ENCODE measurements around the gene FGL2.

- TF ChIP-seq CTCF (conservative IDR thresholded peaks at IDR 0.05; ENCODE audit: low read depth in 2 of 2) (no peak), REST (IDR thresholded peaks at IDR 0.05; ENCODE audit: unreplicated experiment) (no peak), POLR2AphosphoS5 (IDR thresholded peaks at IDR 0.05; ENCODE audit: low read depth) (no peak), ETS1 (IDR thresholded peaks at IDR 0.05) (no peak), ZNF114 (CRISPR knock-in tag; IDR thresholded peaks at IDR 0.05) (no peak), EZH2 (IDR thresholded peaks at IDR 0.05; ENCODE audit: low read depth, unreplicated experiment) (no peak), NANOG (IDR thresholded peaks at IDR 0.05; ENCODE audit: borderline replicate concordance) (no peak), EZH2phosphoT487 (IDR thresholded peaks at IDR 0.05; ENCODE audit: unreplicated experiment) (no peak), JUNB (IDR thresholded peaks at IDR 0.05; ENCODE audit: unreplicated experiment) (no peak), ZNF462 (CRISPR knock-in tag; IDR thresholded peaks at IDR 0.05) (no peak), ZNF331 (CRISPR knock-in tag; IDR thresholded peaks at IDR 0.05; ENCODE audit: low read depth) (no peak), CREB1 (CRISPR knock-in tag; IDR thresholded peaks at IDR 0.05; ENCODE audit: low read depth) (no peak), STAT1 (IDR thresholded peaks at IDR 0.05; ENCODE audit: unreplicated experiment) (no peak)
Measured at GRCh38 chr7:77232467-77232866, 32.8 kb upstream of the FGL2 start.

Measured in GM23338 (cell line).